Body of pancreas (tissue), 4 donors: Measurements from ENCODE around the gene HSCB. TPM values are rescaled to one million over a fixed set of nuclear protein-coding genes. Genes with fewer than 3 reads are reported as not detected.
A peak's percentile ranks its signal among the peaks of the same experiment; 100 is the strongest.
"Not testable (repeated sequence)": the region's sequence is repeated elsewhere in the genome, so short reads cannot be mapped to it uniquely, and the experiment has no call there.

Source experiments
- ATAC-seq: fragments of 150-250 bp; one replicate; pipeline ENCODE4 v1.9.1; 2016
- DNase-seq, 4 donors: peaks; one replicate each; pipeline ENCODE4 v3.0.0-alpha.2; 2019
- H3K27ac ChIP-seq, 4 donors: fragments of 200-600 bp; sonication (generic); 1 replicate in 3 of 4; 2 replicates in 1 of 4; pipeline versions ENCODE4 v1.5.1 to v1.6.1; 2016 to 2019; ENCODE audit warnings: mild to moderate bottlenecking in 1 of 4, mixed read lengths in 1 of 4, moderate library complexity in 1 of 4
- H3K27me3 ChIP-seq, 2 donors: fragments of 200-600 bp; sonication (generic); one replicate each; pipeline ENCODE4 v1.6.0; 2016; ENCODE audit warnings: mild to moderate bottlenecking in 1 of 2
- H3K36me3 ChIP-seq, 2 donors: fragments of 200-600 bp; sonication (generic); replicated peaks in 1 of 2; 2 replicates each; pipeline ENCODE4 v1.5.1; 2016; ENCODE audit warnings: low read depth in 2 of 2; ENCODE audit not compliant: insufficient read depth in 1 of 2
- H3K4me1 ChIP-seq: fragments of 200-600 bp; sonication (generic); one replicate; pipeline ENCODE4 v1.6.0; 2016
- H3K4me3 ChIP-seq, 2 donors: fragments of 200-600 bp; sonication (generic); 1 replicate in 1 of 2; 2 replicates in 1 of 2; pipeline ENCODE4 v1.5.1; 2016 to 2019
- H3K9me3 ChIP-seq, 3 donors: fragments of 200-600 bp; sonication (generic); 1 replicate in 2 of 3; 2 replicates in 1 of 3; pipeline ENCODE4 v1.5.1; 2016
- POLR2A ChIP-seq, 3 donors: fragments of 450-650 bp; IDR thresholded peaks; one replicate each; pipeline ENCODE4 v1.6.1; 2016; ENCODE audit warnings: antibody characterized with exemption in 3 of 3, mild to moderate bottlenecking in 2 of 3
- WGBS, 2 donors: methylation state at CpG; one replicate each; pipeline ENCODE4 v1.1.5; 2017; 5-methylcytosine and 5-hydroxymethylcytosine counted together
- intact Hi-C: fragments of 100-400 bp; cut with DNase I; formaldehyde crosslinking; loops from one replicate; pipeline ENCODE4 v1.15.1; 2023
- total RNA-seq, 2 donors: library from RNA; depleted of rRNA; stranded (reverse); fragments of >200 nt; gene quantifications; one replicate each; pipeline ENCODE4 v1.1.0, GENCODE V29; 2016
- TF ChIP-seq, protein P1 (sequence below), 7 experiments: fragments of 450-650 bp in 4 of 7; fragments of 200-600 bp in 3 of 7; sonication (generic) in 3 of 7; IDR thresholded peaks; one replicate each; pipeline ENCODE4 v1.5.1; 2016 to 2019; ENCODE audit warnings: antibody characterized with exemption in 7 of 7

The HSCB gene, protein sequence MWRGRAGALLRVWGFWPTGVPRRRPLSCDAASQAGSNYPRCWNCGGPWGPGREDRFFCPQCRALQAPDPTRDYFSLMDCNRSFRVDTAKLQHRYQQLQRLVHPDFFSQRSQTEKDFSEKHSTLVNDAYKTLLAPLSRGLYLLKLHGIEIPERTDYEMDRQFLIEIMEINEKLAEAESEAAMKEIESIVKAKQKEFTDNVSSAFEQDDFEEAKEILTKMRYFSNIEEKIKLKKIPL
- 10 to 100 TPM; 11.7 to 14.2 TPM for total RNA-seq

DNA sequence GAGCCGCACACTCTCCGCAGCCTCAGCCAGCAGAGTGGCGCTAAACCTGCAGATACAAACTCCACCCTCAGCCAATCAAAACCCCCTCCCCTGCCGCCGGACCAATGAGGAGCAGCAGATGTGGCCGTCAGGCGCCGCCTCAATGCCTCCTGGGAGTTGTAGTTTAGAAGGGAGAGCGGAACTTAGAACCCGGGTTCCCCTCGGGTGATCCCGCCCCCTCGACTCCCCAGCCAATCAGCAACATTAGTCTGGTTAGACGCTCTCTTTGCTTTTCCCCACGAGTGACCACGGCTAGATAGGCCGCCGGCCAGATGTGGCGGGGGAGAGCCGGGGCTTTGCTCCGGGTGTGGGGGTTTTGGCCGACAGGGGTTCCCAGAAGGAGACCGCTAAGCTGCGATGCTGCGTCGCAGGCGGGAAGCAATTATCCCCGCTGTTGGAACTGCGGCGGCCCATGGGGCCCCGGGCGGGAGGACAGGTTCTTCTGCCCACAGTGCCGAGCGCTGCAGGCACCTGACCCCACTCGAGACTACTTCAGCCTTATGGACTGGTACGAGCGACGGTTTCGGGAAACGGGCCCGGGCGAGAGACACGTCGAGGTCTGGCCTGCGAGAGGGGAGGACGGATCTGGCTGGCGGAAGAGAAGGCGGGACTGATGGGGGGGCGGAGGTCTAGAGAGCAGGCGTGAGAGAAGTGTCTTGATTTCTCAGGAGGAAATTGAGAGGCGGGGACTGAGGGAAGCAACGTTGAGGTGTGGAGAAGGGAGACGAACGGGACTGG lies at the start of gene HSCB, which contains the start of gene CHEK2:
HSCB (plus strand) TSS at position 255 of the 777 bp plus-strand sequence; CDS start at position 312, 57 bp downstream.
CHEK2 (minus strand) TSS at position 36 of the 777 bp plus-strand sequence. CDS start 7,099 bp downstream, outside the sequence.
- 0 to 1% methylated on average over 20 to 54 of the region's 54 CpGs for WGBS, 2 donors
- peaks cover 0 to 8% of the 10 kb centered on the region in 2 donors for H3K36me3 ChIP-seq
- ATAC-seq (peak; percentile 97), DNase-seq (peak; percentile 97 to 99 (median 98))
- H3K9me3 ChIP-seq = no peaks in the 10 kb centered on the region
- TF ChIP-seq, protein P1, sequence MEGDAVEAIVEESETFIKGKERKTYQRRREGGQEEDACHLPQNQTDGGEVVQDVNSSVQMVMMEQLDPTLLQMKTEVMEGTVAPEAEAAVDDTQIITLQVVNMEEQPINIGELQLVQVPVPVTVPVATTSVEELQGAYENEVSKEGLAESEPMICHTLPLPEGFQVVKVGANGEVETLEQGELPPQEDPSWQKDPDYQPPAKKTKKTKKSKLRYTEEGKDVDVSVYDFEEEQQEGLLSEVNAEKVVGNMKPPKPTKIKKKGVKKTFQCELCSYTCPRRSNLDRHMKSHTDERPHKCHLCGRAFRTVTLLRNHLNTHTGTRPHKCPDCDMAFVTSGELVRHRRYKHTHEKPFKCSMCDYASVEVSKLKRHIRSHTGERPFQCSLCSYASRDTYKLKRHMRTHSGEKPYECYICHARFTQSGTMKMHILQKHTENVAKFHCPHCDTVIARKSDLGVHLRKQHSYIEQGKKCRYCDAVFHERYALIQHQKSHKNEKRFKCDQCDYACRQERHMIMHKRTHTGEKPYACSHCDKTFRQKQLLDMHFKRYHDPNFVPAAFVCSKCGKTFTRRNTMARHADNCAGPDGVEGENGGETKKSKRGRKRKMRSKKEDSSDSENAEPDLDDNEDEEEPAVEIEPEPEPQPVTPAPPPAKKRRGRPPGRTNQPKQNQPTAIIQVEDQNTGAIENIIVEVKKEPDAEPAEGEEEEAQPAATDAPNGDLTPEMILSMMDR (IDR thresholded peaks at IDR 0.05) = peak in 2 of 7 experiments; percentile 18 to 27
- peak; percentile 37 to 92 (median 90) for TF ChIP-seq POLR2A (IDR thresholded peaks at IDR 0.05)
- H3K27me3 ChIP-seq = no peaks in the 10 kb centered on the region
- H3K27ac ChIP-seq = peak within 1 kb of the TSS; percentile 91 to 99 (median 96)
- intact Hi-C loops = no loop called here
- H3K4me3 ChIP-seq = peak within 1 kb of the TSS; percentile 81 to 96
- H3K4me1 ChIP-seq = peaks cover 7% of the 10 kb centered on the region

DNA sequence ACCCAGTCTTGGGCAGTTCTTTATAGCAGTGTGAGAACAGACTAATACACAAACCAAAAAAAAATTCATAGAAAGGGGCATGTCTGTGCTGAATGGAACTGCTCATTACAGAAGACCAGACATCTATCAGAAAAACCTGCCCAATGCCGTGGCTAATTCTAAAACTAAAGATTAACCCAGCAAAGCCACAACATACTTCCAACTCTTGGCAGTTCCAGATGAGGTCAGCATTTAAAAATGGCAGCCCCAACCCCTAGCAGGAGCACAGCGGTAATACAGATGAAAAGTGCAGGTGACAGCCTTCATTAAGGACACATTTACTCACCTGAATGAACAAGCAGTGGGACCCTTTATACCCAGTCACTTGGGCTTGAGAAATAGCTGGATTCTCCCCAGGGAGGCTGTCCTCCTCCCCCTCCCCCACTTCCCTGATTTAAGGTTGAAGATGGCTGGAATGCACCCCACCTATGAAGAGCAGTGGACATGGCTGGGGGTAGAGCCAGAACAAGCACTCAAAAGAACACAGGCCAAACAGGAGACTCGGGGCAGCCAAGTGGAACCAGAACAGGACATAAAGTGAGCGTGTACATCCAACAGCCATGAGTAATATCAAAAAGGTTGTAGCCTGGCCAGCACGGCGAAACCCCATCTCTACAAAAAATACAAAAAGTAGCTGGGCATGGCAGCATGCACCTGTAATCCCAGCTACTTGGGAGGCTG lies 48.6 kb upstream of the HSCB start:
- H3K4me1 ChIP-seq, ATAC-seq, H3K36me3 ChIP-seq, H3K27me3 ChIP-seq, H3K9me3 ChIP-seq, H3K27ac ChIP-seq, H3K4me3 ChIP-seq, intact Hi-C loops, DNase-seq: not testable (repeated sequence)
- 95 to 96% methylated on average over 6 of the region's 6 CpGs for WGBS, 2 donors

DNA sequence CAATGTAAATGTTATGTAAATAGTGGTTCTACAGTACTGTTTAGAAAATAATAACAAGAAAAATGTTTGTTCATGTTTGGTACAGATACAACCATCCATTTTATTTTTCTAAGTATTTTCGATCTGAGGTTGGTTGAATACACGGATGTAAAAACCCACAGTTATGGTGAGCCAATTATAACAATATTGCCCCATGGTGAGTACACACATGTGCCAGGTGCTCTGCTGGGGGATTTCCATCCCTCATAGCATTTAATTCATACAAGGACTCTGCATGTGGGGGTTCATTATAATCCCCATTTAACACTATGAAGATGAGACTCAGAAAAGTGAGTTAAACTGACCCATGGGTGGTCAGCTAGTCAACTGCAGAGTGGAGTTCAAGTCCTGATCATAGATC lies 38.9 kb upstream of the HSCB start:
- no peaks in the 10 kb centered on the region for H3K36me3 ChIP-seq
- H3K9me3 ChIP-seq = no peaks in the 10 kb centered on the region
- 87 to 98% methylated on average over 2 of the region's 2 CpGs for WGBS, 2 donors
- TF ChIP-seq POLR2A (IDR thresholded peaks at IDR 0.05) = no peak
- TF ChIP-seq, protein P1 (IDR thresholded peaks at IDR 0.05) = no peak
- H3K4me1 ChIP-seq = no peaks in the 10 kb centered on the region
- no peak overlapping the region for H3K27ac ChIP-seq
- no peaks in the 10 kb centered on the region for H3K27me3 ChIP-seq
- DNase-seq = no peak
- no peak overlapping the region for H3K4me3 ChIP-seq
- no peak for ATAC-seq
- intact Hi-C loops = no loop called here

DNA sequence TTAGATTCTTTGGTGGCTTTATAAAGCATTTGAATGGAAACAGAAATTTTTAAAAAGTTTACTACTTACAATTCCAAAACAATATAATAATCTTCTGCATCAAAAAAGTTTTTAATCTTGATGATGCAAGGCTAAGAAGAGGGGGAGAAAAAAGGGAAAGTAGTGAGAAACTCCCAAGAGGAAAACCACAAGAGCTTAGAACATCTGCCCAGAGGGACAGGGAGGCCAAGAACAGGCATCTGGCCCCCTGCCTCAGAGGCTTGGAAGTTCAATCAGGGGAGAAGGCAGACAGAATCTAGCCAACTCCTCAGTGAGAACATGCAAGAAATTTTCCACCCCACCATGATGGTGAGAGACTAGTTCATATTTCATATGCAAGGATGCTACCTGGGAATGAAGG lies 38.4 kb upstream of the HSCB start:
- Histone ChIP-seq H3K27me3 (no peaks in the 10 kb centered on the region), H3K4me3 (no peak overlapping the region), H3K9me3 (no peaks in the 10 kb centered on the region), H3K4me1 (no peaks in the 10 kb centered on the region), H3K27ac (no peak overlapping the region), H3K36me3 (no peaks in the 10 kb centered on the region)
- intact Hi-C loops = no loop called here
- no peak for DNase-seq
- no peak for TF ChIP-seq POLR2A (IDR thresholded peaks at IDR 0.05)
- TF ChIP-seq, protein P1 (IDR thresholded peaks at IDR 0.05) = no peak
- ATAC-seq = no peak

DNA sequence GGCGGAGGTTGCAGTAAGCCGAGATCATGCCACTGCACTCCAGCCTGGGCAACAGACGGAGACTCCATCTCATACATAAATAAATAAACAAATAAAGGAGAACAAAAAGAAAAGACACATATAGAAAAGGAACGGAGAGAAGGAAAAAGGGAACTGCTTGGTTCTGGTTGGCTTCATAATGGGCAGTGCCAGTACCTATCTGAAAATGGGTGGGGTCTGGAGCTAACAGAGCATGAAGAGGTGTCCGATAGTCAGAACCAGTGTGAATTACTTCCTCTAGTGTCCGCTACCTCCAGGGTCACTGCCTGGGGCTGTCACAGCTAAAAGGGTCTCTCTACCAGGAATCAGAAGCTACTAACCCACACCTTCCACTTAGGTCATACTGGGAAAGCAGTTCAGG lies 35.0 kb upstream of the HSCB start:
- no peak for TF ChIP-seq POLR2A (IDR thresholded peaks at IDR 0.05)
- TF ChIP-seq, protein P1 (IDR thresholded peaks at IDR 0.05) = no peak
- H3K9me3 ChIP-seq = no peaks in the 10 kb centered on the region
- H3K36me3 ChIP-seq = no peaks in the 10 kb centered on the region
- no peak for DNase-seq
- no peaks in the 10 kb centered on the region for H3K4me1 ChIP-seq
- intact Hi-C loops = no loop called here
- no peaks in the 10 kb centered on the region for H3K27me3 ChIP-seq
- ATAC-seq = no peak
- no peak overlapping the region for H3K4me3 ChIP-seq
- WGBS, 2 donors = 95 to 96% methylated on average over 6 of the region's 6 CpGs
- no peak overlapping the region for H3K27ac ChIP-seq
